H1 (cell line): ENCODE measurements around the gene SLC7A6OS. TPM values are rescaled to one million over a fixed set of nuclear protein-coding genes. Genes with fewer than 3 reads are reported as not detected.

Experiments used
- CTCF ChIA-PET: fragments of 300-600 bp; sonication (Branson Sonifier 250); formaldehyde crosslinking; loops from one replicate; lab custom pipeline; 2021; ENCODE audit not compliant: partially characterized antibody; lab: Charles Lee
- POLR2A ChIA-PET: fragments of 300-600 bp; sonication (Branson Sonifier 250); formaldehyde crosslinking; loops from one replicate; lab custom pipeline; 2021; ENCODE audit warnings: inconsistent platforms; ENCODE audit not compliant: partially characterized antibody; lab: Charles Lee
- DNase-seq, 2 experiments: peaks; one replicate each; pipeline versions ENCODE4 v3.0.0 to v3.0.0-alpha.2; 2010 to 2022; ENCODE audit warnings: low spot score in 2 of 2, low read depth in 1 of 2, mixed read lengths in 1 of 2
- FAIRE-seq: peaks from 2 replicates; lab custom pipeline; 2011; peaks lifted over from hg19 to GRCh38; lab: Jason Lieb, UNC
- H2AFZ ChIP-seq: 2 replicates; pipeline ENCODE4 v1.8.1; 2012; ENCODE audit warnings: low read length, inconsistent platforms
- H2AK5ac ChIP-seq: 2 replicates; pipeline ENCODE4 v1.6.1; 2013; ENCODE audit warnings: low read depth, low read length
- H2BK120ac ChIP-seq: replicated peaks from 2 replicates; pipeline ENCODE3; 2013; ENCODE audit warnings: low read depth, low read length, inconsistent platforms
- H2BK12ac ChIP-seq: 2 replicates; pipeline ENCODE4 v1.6.1; 2013; ENCODE audit warnings: low read depth, low read length
- H2BK15ac ChIP-seq: 2 replicates; pipeline ENCODE4 v1.6.1; 2013; ENCODE audit warnings: low read length
- H2BK20ac ChIP-seq: 2 replicates; pipeline ENCODE4 v1.6.1; 2013; ENCODE audit warnings: low read length
- H2BK5ac ChIP-seq: 2 replicates; pipeline ENCODE4 v1.6.1; 2013; ENCODE audit warnings: low read depth, low read length
- H3K14ac ChIP-seq: 2 replicates; pipeline ENCODE4 v1.6.1; 2013; ENCODE audit warnings: inconsistent platforms; ENCODE audit not compliant: insufficient read length
- H3K18ac ChIP-seq: 2 replicates; pipeline ENCODE4 v1.6.1; 2013; ENCODE audit warnings: low read length; ENCODE audit errors: extremely low read depth
- H3K23ac ChIP-seq: 2 replicates; pipeline ENCODE4 v1.6.1; 2013; ENCODE audit warnings: inconsistent platforms; ENCODE audit not compliant: insufficient read length
- H3K23me2 ChIP-seq: 2 replicates; pipeline ENCODE4 v1.6.1; 2013; ENCODE audit warnings: low read depth, low read length
- H3K27ac ChIP-seq: 2 replicates; pipeline ENCODE4 v1.6.1; 2011; ENCODE audit warnings: low read depth, low read length, inconsistent platforms
- H3K27me3 ChIP-seq, 4 experiments: replicated peaks in 1 of 4; 1 replicate in 1 of 4; 2 replicates in 3 of 4; pipeline versions ENCODE4 v1.6.1 to v1.8.1; 2011 to 2013; ENCODE audit warnings: low read length in 3 of 4, mild to moderate bottlenecking in 3 of 4, inconsistent platforms in 2 of 4, mixed read lengths in 2 of 4, moderate library complexity in 1 of 4; ENCODE audit not compliant: control insufficient read depth in 3 of 4, insufficient read depth in 3 of 4; ENCODE audit errors: extremely low read depth in 1 of 4
- H3K36me3 ChIP-seq, 4 experiments: 2 replicates each; pipeline versions ENCODE4 v1.6.1 to v1.8.1; 2011 to 2013; ENCODE audit warnings: mild to moderate bottlenecking in 4 of 4, low read length in 3 of 4, moderate library complexity in 2 of 4, control low read depth in 1 of 4, inconsistent platforms in 1 of 4; ENCODE audit not compliant: insufficient read depth in 4 of 4, control insufficient read depth in 2 of 4
- H3K4ac ChIP-seq: replicated peaks from 2 replicates; pipeline ENCODE3; 2013; ENCODE audit warnings: low read length, low read depth, mixed read lengths, inconsistent platforms; ENCODE audit not compliant: insufficient read length
- H3K4me1 ChIP-seq, 4 experiments: replicated peaks in 1 of 4; 1 replicate in 1 of 4; 2 replicates in 3 of 4; pipeline versions ENCODE4 v1.6.1 to v1.8.1; 2011 to 2013; ENCODE audit warnings: low read length in 3 of 4, inconsistent platforms in 2 of 4, mixed read lengths in 1 of 4; ENCODE audit not compliant: insufficient read depth in 4 of 4, control insufficient read depth in 3 of 4
- H3K4me2 ChIP-seq, 2 experiments: 2 replicates each; pipeline versions ENCODE4 v1.6.1 to v1.8.1; 2011 to 2013; ENCODE audit warnings: low read depth in 2 of 2, low read length in 2 of 2, control low read depth in 1 of 2, inconsistent platforms in 1 of 2, mild to moderate bottlenecking in 1 of 2; ENCODE audit not compliant: insufficient read depth in 1 of 2
- H3K4me3 ChIP-seq, 4 experiments: fragments of 200-600, 300-600 bp in 1 of 4; sonication (generic), shearing (Covaris generic), sonication (Bioruptor Twin) in 1 of 4; 2 replicates each; pipeline versions ENCODE4 v1.5.1 to v1.8.1; 2011 to 2016; ENCODE audit warnings: low read length in 4 of 4, low read depth in 3 of 4, control low read depth in 2 of 4, inconsistent platforms in 2 of 4, mild to moderate bottlenecking in 2 of 4, mixed read lengths in 1 of 4, moderate library complexity in 1 of 4; ENCODE audit not compliant: insufficient read depth in 2 of 4; ENCODE audit errors: extremely low read depth in 1 of 4
- H3K56ac ChIP-seq: replicated peaks from 2 replicates; pipeline ENCODE3; 2013; ENCODE audit warnings: low read depth, mild to moderate bottlenecking, mixed read lengths, low read length, inconsistent platforms; ENCODE audit not compliant: insufficient read length
- H3K79me1 ChIP-seq: 2 replicates; pipeline ENCODE4 v1.6.1; 2013; ENCODE audit warnings: low read depth, low read length, control low read depth
- H3K79me2 ChIP-seq, 2 experiments: 2 replicates each; pipeline versions ENCODE4 v1.6.1 to v1.8.1; 2012 to 2013; ENCODE audit warnings: low read length in 2 of 2, mild to moderate bottlenecking in 2 of 2, inconsistent platforms in 1 of 2; ENCODE audit not compliant: insufficient read depth in 2 of 2, control insufficient read depth in 1 of 2
- H3K9ac ChIP-seq, 4 experiments: replicated peaks in 1 of 4; 1 replicate in 1 of 4; 2 replicates in 3 of 4; pipeline versions ENCODE4 v1.6.1 to v1.8.1; 2011 to 2013; ENCODE audit warnings: low read depth in 3 of 4, low read length in 3 of 4, control low read depth in 2 of 4, mild to moderate bottlenecking in 2 of 4, moderate library complexity in 2 of 4, inconsistent platforms in 1 of 4; ENCODE audit errors: extremely low read depth in 1 of 4
- H3K9me3 ChIP-seq, 2 experiments: 2 replicates each; pipeline versions ENCODE4 v1.6.1 to v1.8.1; 2012 to 2013; ENCODE audit warnings: mild to moderate bottlenecking in 2 of 2, moderate library complexity in 2 of 2, control low read depth in 1 of 2, inconsistent platforms in 1 of 2, low read depth in 1 of 2, low read length in 1 of 2, mixed read lengths in 1 of 2; ENCODE audit not compliant: insufficient read depth in 2 of 2
- H4K20me1 ChIP-seq, 2 experiments: replicated peaks in 1 of 2; 2 replicates each; pipeline versions ENCODE3 to v1.8.1; 2011 to 2013; ENCODE audit warnings: inconsistent platforms in 2 of 2, low read length in 2 of 2, mild to moderate bottlenecking in 1 of 2; ENCODE audit not compliant: insufficient read depth in 2 of 2, control insufficient read depth in 1 of 2
- H4K5ac ChIP-seq: 2 replicates; pipeline ENCODE4 v1.6.1; 2013; ENCODE audit warnings: low read length, low read depth, mixed read lengths, inconsistent platforms; ENCODE audit not compliant: insufficient read length
- H4K8ac ChIP-seq: 2 replicates; pipeline ENCODE4 v1.8.0; 2013; ENCODE audit warnings: mild to moderate bottlenecking, moderate library complexity, low read length, inconsistent platforms; ENCODE audit not compliant: insufficient read depth; ENCODE audit errors: extremely low read depth
- H4K91ac ChIP-seq: replicated peaks from 2 replicates; pipeline ENCODE3; 2013; ENCODE audit warnings: low read length, mixed read lengths, inconsistent platforms; ENCODE audit not compliant: insufficient read length
- CHD2 ChIP-seq: IDR thresholded peaks from 2 replicates; pipeline ENCODE4 v1.6.1; 2012; ENCODE audit warnings: low read length, improper control_type of control experiment
- CTCF ChIP-seq, 3 experiments: IDR thresholded peaks; 1 replicate in 2 of 3; 2 replicates in 1 of 3; pipeline versions ENCODE4 v1.5.1 to v1.6.1; 2011; ENCODE audit warnings: low read length in 3 of 3, mild to moderate bottlenecking in 3 of 3, inconsistent platforms in 2 of 3, low read depth in 1 of 3, moderate library complexity in 1 of 3; ENCODE audit not compliant: insufficient read depth in 1 of 3; ENCODE audit errors: control extremely low read depth in 1 of 3
- GABPA ChIP-seq: IDR thresholded peaks from 2 replicates; pipeline ENCODE4 v1.6.1; 2011; ENCODE audit warnings: mild to moderate bottlenecking, low read length, moderate library complexity, borderline replicate concordance; ENCODE audit not compliant: insufficient read depth
- GTF2F1 ChIP-seq: IDR thresholded peaks from 2 replicates; pipeline ENCODE4 v1.6.1; 2012; ENCODE audit warnings: low read depth, low read length, improper control_type of control experiment, borderline replicate concordance
- KDM5A ChIP-seq: fragments of 200-600 bp; IDR thresholded peaks from 2 replicates; pipeline ENCODE4 v1.7.1; 2012; ENCODE audit warnings: mild to moderate bottlenecking, low read length, inconsistent platforms, mixed read lengths
- RNF2 ChIP-seq: fragments of 200-900, 300-1000 bp; sonication (generic); IDR thresholded peaks from 2 replicates; pipeline ENCODE4 v1.7.1; 2016; ENCODE audit warnings: borderline replicate concordance, low read depth, mild to moderate bottlenecking, antibody characterized with exemption, low read length; ENCODE audit not compliant: poor library complexity, severe bottlenecking; ENCODE audit errors: missing control alignments
- TAF7 ChIP-seq: optimal IDR thresholded peaks from 2 replicates; pipeline ENCODE3; 2011; ENCODE audit warnings: low read depth, mild to moderate bottlenecking, inconsistent platforms, low read length, moderate library complexity, borderline replicate concordance
- USF2 ChIP-seq: IDR thresholded peaks from 2 replicates; pipeline ENCODE4 v1.6.1; 2011; ENCODE audit warnings: low read length, improper control_type of control experiment
- WGBS, 2 experiments: shearing (Covaris generic) in 1 of 2; methylation state at CpG; one replicate each; pipeline versions ENCODE4 v1.1.6 to v1.1.7; 2013 to 2015; ENCODE audit warnings: low lambda C conversion rate in 2 of 2, mixed read lengths in 2 of 2, inconsistent platforms in 1 of 2, low coverage in 1 of 2, missing lambda C conversion rate in 1 of 2; ENCODE audit not compliant: insufficient replicate concordance in 2 of 2, insufficient coverage in 1 of 2, insufficient read length in 1 of 2; ENCODE audit errors: extremely low coverage in 1 of 2, missing lambda C conversion rate in 1 of 2; 5-methylcytosine and 5-hydroxymethylcytosine counted together
- polyA plus RNA-seq, 7 experiments: library from polyadenylated mRNA; depleted of rRNA in 3 of 7; stranded (reverse) in 5 of 7; unstranded in 2 of 7; fragments of >200 nt in 5 of 7; fragments of 200-250 nt in 2 of 7; gene quantifications; 1 replicate in 5 of 7; 2 replicates in 1 of 7; 4 replicates in 1 of 7; pipeline versions ENCODE4 v1.2.1 to v1.2.3, GENCODE V29; 2011 to 2013; ENCODE audit warnings: missing spikeins in 2 of 7, mixed read lengths in 2 of 7
- total RNA-seq: library from RNA; stranded (reverse); fragmentation: NEBNext Ultra II Directional; extraction: Animal tissue kit (Norgen Biotek cat#: 25700); gene quantifications from 2 replicates; pipeline ENCODE4 v1.2.1, GENCODE V29; 2021

Gene SLC7A6OS
- total and polyA plus RNA-seq, 2 of the 8 experiments (the other 6 are each of a cell fraction or from before 2014, with no cell fraction given): 7.3 to 21.3 TPM

GRCh38 chr16:68275611-68276191 is 35.0 kb downstream of the SLC7A6OS start:
- 90% methylated on average over 4 of the region's 4 CpGs; no CpG with 5 or more reads in 1 of the 2 experiments for whole genome bisulfite sequencing, 2 experiments
- TF ChIP-seq TAF7: no peak
- TF ChIP-seq GTF2F1: no peak
- TF ChIP-seq RNF2: no peak
- TF ChIP-seq CHD2: no peak
- no peak for TF ChIP-seq CTCF (IDR thresholded peaks at IDR 0.05; ENCODE audit: control extremely low read depth in 1 of 3, insufficient read depth in 1 of 3, low read depth in 1 of 3, low read length in 3 of 3)
- TF ChIP-seq KDM5A: no peak
- TF ChIP-seq GABPA: no peak
- no peak for TF ChIP-seq USF2

More at GRCh38 chr16:68275611-68276191, 35.0 kb downstream of the SLC7A6OS start:
- Histone ChIP-seq H3K27ac (no peak overlapping the region), H4K5ac (no peak overlapping the region), H3K4me2 (no peak overlapping the region), H3K14ac (no peak overlapping the region), H3K18ac (no peak overlapping the region), H3K79me1 (peaks cover 5% of the 10 kb centered on the region; the same call in 1 of the 2 replicates), H3K23me2 (no peaks in the 10 kb centered on the region), H3K9ac (no peak overlapping the region), H3K56ac (no peak overlapping the region), H2BK12ac (no peak overlapping the region), H3K27me3 (no peaks in the 10 kb centered on the region), H3K79me2 (0 out of 4 replicates have a peak, but pooled peaks cover 0 to under 1% of the 10 kb centered on the region in 2 experiments), H4K20me1 (no peaks in the 10 kb centered on the region), H2BK120ac (no peak overlapping the region), H2AK5ac (no peak overlapping the region), H3K9me3 (no peaks in the 10 kb centered on the region), H3K4ac (no peak overlapping the region), H2BK15ac (no peak overlapping the region), H2AFZ (no peak overlapping the region), H3K4me1 (no peaks in the 10 kb centered on the region), H4K91ac (no peak overlapping the region), H4K8ac (no peak overlapping the region), H3K36me3 (peaks cover 0 to 2% (median 0%) of the 10 kb centered on the region in 4 experiments; a peak in 2 of 8 replicates), H3K4me3 (no peak overlapping the region), H2BK20ac (no peak overlapping the region), H3K23ac (no peak overlapping the region), H2BK5ac (no peak overlapping the region)
- DNase-seq (no peak), FAIRE-seq (no peak)
- CTCF ChIA-PET: interaction anchor here (1.1 to 8.5 kb wide), 6 partner anchors 10 to 35 kb away, joined by 3 to 63 read pairs (median 5); partner anchors contain the start of gene SLC7A6
- POLR2A ChIA-PET: interaction anchor here (0.9 to 1.4 kb wide), 3 partner anchors 21 to 44 kb away, joined by 3 to 4 read pairs (median 3); no protein-coding TSS in a partner anchor
